CD4-positive, alpha-beta T cell treated with Interleukin-6 for 4 hours (primary cell): ENCODE data around the gene ACSM2B.
"Not testable (repeated sequence)": the region's sequence is repeated elsewhere in the genome, so short reads cannot be mapped to it uniquely, and the experiment has no call there.

Experiments used
- DNase-seq: peaks from one replicate; pipeline ENCODE4 v3.0.0-alpha.2; 2020; ENCODE audit warnings: mixed read lengths

ACSM2B gene

GRCh38 chr16:20520103-20520502, 56.1 kb downstream of the ACSM2B start:
- DNase-seq: no peak

DNA sequence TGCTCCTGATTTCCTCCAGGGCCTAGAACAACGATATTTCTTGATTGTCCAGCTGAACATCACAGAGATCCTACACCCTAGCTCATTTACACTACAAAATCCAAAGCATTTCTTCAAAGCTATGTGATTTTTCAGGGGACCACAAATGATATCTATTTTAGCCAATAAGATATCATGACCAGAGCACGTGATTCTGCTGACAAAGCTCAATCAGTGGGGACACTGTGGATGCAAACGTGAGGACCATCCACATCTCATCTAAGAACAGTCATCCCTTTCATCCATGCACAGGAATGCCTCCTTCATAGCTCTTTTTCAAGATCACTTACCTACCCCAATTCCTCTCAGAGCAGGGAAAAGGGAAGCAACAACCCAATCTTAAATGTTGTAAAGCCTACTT, 56.9 kb downstream of the ACSM2B start:
- no peak for DNase-seq

DNA sequence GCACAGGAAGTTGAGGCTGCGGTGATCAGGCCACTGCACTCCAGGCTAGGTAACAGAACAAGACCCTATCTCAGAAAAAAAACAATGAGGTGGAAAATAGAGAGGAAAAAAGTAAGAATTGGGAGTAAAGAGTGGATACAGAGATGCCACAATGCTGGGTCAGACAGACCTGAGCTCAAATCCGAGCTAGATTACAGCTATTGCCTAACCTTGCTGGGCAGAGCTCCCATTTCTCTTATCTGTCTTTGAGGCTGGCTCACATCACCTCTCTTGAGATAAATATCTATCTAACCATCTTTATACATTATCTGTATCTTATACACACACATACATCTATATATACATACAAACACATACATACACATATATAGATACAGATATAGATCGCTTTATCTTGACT, 59.0 kb downstream of the ACSM2B start:
- no peak for DNase-seq

DNA sequence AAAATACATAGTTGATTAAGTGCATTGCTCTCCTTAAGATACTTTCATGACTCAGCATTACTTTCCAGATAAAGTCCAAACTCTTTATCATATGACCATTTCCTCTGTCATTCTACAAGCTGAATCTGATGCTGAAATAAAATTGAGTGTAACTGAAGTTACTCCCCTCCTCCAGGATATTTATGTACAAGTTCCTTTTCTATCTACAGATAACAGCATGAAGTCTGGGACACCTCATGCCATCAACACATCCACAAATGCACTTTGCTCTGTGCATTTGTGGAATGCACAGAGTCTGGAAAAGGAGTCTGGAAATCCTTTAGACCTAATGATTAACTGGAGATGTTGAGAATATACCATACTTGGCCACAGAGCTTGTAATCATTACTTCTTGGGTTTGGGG, 60.5 kb downstream of the ACSM2B start:
- no peak for DNase-seq

GRCh38 chr16:20510323-20510722, 65.8 kb downstream of the ACSM2B start:
- no peak for DNase-seq

GRCh38 chr16:20507280-20507679, 68.9 kb downstream of the ACSM2B start:
- no peak for DNase-seq

GRCh38 chr16:20504418-20504817, 71.7 kb downstream of the ACSM2B start:
- DNase-seq: no peak

GRCh38 chr16:20491448-20491847, 84.7 kb downstream of the ACSM2B start:
- DNase-seq: not testable (repeated sequence)

DNA sequence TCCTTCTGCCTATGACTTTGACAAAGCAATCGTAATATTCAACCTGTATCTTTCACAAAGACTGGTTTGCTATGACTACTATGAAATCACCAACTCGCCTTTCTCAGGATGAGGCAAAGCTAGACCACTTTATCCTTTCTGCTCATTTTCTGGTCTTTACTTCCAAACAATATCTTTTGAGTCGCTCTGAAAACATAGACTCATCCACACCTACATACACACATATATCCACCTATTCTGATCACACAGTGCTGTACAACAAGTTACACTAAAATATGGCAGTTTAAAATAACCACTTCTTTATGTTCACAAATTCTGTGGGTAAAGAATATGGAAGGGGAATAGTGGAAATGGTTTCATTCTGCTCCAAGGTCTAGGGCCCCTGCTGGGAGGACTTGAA, 85.2 kb downstream of the ACSM2B start:
- not testable (repeated sequence) for DNase-seq
